22Rv1 (cell line): Measurements from ENCODE around the gene COL4A5.

Experiments used
- H3K27ac ChIP-seq: fragments of 450-650 bp; 2 replicates; pipeline ENCODE4 v1.5.1; 2017
- CTCF ChIP-seq: fragments of 450-650 bp; IDR thresholded peaks from 2 replicates; pipeline ENCODE4 v1.5.1; 2017; ENCODE audit warnings: mild to moderate bottlenecking
- ZFX ChIP-seq: fragments of 450-650 bp; IDR thresholded peaks from 2 replicates; pipeline ENCODE4 v1.6.1; 2017; ENCODE audit warnings: antibody characterized with exemption, borderline replicate concordance

The COL4A5 gene

GRCh38 chrX:108640817-108641216 lies 201.2 kb downstream of the COL4A5 start:
- no peak for TF ChIP-seq CTCF
- TF ChIP-seq ZFX, result no peak
- no peak overlapping the region for H3K27ac ChIP-seq

GRCh38 chrX:108641589-108642272 lies 202.1 kb downstream of the COL4A5 start:
- no peak for TF ChIP-seq CTCF
- TF ChIP-seq ZFX, result no peak
- no peak overlapping the region for H3K27ac ChIP-seq

GRCh38 chrX:108642273-108642628 lies 202.6 kb downstream of the COL4A5 start:
- no peak overlapping the region for H3K27ac ChIP-seq
- no peak for TF ChIP-seq ZFX
- TF ChIP-seq CTCF, result no peak

GRCh38 chrX:108664701-108665100 lies 225.1 kb downstream of the COL4A5 start:
- TF ChIP-seq CTCF, result no peak
- no peak for TF ChIP-seq ZFX
- H3K27ac ChIP-seq, result no peak overlapping the region

GRCh38 chrX:108666101-108666500 lies 226.5 kb downstream of the COL4A5 start:
- no peak for TF ChIP-seq CTCF
- no peak overlapping the region for H3K27ac ChIP-seq

- H3K27ac ChIP-seq, result no peak overlapping the region
- TF ChIP-seq ZFX (no peak), CTCF (no peak)
These were observed 231.9 kb downstream of the COL4A5 start for GRCh38 chrX:108671526-108671925.

GRCh38 chrX:108696690-108697089 lies 257.1 kb downstream of the COL4A5 start:
- H3K27ac ChIP-seq, result no peak overlapping the region
- TF ChIP-seq CTCF (no peak), ZFX (no peak)
